ENCODE measurements around the gene STRA6.

DNA sequence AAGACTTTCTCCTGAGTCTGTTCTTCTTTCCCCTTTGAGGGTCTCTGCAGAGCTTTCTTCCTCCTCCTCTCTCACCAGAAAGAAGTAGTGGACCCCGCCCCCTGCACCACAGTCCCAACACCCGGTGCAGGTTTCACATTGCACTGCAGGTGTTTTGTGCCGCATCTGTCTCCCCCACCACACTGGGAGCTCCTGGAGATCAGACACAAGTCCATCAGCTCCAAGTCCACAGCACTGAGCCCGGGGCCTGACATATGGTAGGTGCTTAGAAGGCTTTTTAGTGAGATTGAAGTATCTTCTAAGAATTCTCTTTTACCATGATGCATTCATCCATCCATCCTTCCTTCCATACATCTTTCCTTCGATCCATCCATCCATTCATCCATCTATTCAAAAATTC lies 9.8 kb downstream of the STRA6 start:
- TF ChIP-seq, protein P1, sequence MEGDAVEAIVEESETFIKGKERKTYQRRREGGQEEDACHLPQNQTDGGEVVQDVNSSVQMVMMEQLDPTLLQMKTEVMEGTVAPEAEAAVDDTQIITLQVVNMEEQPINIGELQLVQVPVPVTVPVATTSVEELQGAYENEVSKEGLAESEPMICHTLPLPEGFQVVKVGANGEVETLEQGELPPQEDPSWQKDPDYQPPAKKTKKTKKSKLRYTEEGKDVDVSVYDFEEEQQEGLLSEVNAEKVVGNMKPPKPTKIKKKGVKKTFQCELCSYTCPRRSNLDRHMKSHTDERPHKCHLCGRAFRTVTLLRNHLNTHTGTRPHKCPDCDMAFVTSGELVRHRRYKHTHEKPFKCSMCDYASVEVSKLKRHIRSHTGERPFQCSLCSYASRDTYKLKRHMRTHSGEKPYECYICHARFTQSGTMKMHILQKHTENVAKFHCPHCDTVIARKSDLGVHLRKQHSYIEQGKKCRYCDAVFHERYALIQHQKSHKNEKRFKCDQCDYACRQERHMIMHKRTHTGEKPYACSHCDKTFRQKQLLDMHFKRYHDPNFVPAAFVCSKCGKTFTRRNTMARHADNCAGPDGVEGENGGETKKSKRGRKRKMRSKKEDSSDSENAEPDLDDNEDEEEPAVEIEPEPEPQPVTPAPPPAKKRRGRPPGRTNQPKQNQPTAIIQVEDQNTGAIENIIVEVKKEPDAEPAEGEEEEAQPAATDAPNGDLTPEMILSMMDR (conservative IDR thresholded peaks at IDR 0.05 in 1 of 2, IDR thresholded peaks at IDR 0.05 in 1 of 2; ENCODE audit: extremely low read depth in 1 of 2, insufficient read depth in 1 of 2, low read depth in 1 of 2, low read length in 2 of 2) = no peak
- no peak for TF ChIP-seq EZH2 (IDR thresholded peaks at IDR 0.05; ENCODE audit: borderline replicate concordance, low read length)
